GM18511 (cell line): ENCODE data around the gene FAM13A.
A peak's percentile ranks its signal among the peaks of the same experiment; 100 is the strongest.
"Not testable (repeated sequence)": the region's sequence is repeated elsewhere in the genome, so short reads cannot be mapped to it uniquely, and the experiment has no call there.

Experiments
- ATAC-seq: cut with Tn5 transposase; IDR thresholded peaks from one replicate; pipeline ENCODE4 v1.9.1; 2021; ENCODE audit warnings: mild to moderate bottlenecking, moderate library complexity; ENCODE audit not compliant: unreplicated experiment

The FAM13A gene

DNA sequence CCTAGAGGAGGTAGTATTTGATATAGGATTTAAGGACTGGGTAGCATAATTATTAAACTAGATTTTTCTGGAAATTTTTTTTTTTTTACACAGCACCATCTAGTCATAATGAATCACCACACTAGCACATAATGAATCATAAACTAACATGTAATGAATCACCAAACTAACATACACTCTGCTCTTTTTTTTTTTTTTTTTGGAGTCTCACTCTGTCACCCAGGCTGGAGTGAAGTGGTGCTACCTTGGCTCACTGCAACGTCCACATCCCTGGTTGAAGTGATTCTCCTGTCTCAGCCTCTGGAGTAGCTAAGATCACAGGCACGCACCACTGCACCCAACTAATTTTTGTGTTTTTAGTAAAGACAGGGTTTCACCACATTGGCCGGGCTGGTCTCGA lies 92.5 kb downstream of the FAM13A start:
- ATAC-seq: peak; percentile 79

DNA sequence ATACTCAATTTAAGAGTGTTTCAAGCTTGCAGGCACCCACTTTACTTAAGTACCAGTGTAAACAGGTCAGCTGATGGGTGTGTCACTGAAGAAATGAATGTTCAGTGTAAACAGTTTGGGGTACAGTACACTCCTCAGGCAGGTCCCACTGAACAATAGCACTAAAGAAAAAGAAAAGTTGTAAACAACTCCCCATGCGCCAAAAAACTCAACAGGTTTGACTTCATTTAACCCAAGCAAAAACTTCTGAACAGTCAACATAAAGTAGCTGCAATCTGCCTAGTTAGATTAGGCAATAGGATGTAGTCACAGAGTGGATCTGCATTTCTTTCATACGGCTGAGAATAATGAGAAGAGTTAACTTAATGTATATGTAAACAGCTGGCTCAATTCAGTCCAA lies 93.2 kb downstream of the FAM13A start:
- peak; percentile 36 for ATAC-seq

DNA sequence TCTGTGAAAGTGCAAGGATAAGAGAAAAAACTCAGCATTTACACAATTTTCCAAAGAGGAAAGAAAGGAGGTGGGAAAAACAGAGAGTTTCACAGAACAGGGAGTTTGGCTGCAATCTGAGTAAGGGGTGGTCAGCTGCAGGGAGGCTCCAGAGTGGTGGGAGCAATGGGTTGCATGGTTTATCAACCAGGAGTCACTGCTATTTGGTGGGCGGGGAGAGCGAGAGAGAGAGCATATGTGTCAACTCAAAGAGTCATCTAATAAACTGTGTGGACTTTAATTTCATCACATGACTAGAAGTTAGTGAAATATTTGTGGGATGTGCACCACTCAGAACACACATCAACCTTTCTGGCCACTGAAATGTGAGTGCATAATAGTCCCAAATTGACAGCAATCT lies 94.6 kb downstream of the FAM13A start:
- no peak for ATAC-seq

DNA sequence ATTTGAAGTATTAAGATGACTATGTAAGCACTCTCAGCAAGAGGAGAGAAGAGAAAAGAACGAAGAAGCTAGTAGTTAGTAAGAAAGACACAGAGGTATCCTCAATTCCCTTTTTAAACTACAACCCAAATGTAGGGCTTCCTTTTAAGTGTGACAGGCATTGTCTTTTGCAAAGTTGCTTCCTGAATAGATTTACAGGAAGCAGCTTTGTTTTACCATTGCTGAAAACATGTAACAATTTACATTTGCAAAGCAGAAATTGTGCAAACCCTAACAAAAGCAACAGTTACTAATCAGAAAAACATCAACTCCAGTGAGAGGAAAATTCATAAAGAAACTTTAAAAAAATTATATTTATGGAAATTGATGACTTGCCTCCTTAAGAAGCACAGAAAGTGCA lies 96.4 kb downstream of the FAM13A start:
- no peak for ATAC-seq

DNA sequence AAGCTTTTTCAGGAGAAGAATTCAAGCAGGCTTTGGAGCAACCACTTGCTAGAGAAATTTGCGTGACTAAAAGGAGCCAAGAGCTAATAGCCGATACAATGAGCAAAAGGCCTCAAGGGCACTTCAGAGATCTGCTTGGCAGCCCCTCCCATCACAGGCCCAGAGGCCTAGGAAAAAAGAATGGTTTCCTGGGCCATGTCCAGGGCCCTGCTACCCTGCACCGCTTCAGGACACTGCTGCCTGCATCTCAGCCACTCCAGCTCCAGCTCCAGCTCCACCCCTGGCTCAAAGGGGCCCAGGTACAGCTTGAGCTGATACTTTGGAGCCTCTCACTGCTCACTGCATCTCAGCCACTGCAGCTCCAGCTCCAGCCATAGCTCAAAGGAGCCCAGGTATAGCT lies 98.9 kb downstream of the FAM13A start:
- no peak for ATAC-seq

DNA sequence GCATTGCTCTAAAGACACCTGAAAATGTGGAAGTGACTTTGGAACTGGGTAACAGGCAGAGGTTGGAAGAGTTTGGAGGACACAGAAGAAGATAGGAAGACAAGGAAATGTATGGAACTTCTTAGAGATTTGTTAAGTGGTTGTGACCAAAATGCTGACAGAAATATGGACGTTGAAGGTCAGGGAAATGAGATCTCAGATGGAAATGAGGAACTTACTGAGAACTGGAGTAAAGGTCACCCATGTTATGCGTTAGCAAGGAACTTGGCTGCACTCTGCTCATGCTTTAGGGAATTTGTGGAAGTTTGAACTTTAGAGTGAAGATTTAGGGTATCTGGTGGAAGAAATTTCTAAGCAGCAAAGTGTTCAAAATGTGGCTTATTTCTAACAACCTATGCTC lies 99.4 kb downstream of the FAM13A start:
- no peak for ATAC-seq

DNA sequence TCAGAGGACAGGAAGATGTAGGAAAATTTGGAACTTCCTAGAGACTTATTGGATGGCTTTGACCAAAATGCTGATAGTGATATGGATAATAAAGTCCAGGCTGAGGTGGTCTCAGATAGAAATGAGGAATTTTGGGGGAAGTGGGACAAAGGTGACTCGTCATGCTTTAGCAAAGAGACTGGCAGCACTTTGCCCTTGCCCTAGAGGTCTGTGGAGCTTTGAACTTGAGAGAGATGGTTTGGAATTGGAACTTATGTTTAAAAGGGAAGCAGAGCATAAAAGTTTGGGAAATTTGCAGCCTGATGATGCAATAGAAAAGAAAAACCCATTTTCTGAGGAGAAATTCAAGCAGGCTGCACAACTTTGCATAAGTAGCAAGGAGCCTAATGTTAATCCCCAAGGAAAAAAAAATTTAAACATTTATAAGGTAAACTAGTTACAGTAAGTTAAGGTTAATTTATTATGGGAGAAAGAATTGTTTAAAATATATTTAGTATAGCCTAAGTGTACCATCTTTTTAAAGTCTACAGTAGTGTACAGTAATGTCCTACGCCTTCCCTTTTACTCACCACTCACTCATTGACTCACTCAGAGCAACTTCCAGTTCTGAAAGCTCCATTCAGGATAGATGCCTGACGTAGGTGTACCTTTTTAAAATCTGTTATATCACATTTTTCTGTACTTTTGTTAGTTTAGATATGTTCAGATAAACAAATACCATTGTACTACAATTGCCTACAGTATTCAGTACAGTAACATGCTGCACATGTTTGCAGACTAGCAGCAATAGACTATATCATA lies 101.2 kb downstream of the FAM13A start:
- ATAC-seq: no peak

DNA sequence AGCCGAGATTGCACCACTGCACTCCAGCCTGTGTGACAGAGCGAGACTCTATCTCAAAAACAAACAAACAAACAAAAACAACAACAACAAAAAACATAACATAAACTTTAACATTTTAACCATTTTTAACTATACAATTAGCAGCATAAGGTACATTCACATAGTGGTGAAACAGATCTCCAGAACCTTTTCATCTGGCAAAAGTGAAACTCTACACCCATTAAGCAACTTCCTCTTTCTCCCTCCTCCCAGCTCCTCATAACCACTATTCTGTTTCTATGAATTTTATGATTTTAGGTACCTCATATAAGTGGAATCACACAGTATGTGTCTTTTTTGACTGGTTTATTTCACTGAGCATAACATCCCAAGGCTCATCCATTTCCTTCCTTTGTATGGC lies 103.6 kb downstream of the FAM13A start:
- ATAC-seq: peak; percentile 86

DNA sequence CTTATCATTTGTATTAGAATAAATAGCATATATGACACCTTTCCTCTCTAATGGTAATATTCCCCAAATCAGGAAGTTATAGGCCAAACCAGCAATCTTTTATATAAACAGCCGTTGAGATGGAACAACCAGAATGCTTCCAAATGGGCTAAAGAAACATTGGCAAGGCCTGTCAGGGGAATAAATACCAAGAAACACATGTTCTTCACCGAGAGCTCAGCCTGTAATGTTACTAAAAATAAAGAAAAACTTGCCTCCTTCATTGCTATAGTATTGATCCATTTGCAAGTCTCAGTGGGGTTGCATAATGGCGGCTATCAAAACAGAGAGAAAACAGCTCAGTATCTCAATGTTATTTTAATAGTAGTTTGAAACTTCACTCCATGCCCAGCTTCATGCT lies 104.9 kb downstream of the FAM13A start:
- no peak for ATAC-seq

DNA sequence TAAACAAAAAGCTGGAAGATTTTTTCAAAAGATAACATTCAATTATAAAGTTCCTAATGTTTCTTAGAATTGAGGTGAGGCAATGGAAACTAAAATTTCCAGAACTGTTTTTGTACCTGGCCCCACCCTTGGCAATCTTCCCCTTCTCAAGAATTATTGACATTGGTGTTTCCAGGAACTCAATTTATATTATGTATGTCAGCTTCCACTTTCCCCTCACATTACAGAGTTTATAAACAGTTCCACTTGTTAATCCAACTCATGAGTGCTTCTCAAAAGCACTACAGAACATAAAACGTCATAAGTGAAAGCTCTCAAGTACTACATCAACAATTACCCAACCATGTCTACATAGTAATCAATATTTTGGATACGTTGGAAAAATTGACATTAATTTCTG lies 107.4 kb downstream of the FAM13A start:
- no peak for ATAC-seq

DNA sequence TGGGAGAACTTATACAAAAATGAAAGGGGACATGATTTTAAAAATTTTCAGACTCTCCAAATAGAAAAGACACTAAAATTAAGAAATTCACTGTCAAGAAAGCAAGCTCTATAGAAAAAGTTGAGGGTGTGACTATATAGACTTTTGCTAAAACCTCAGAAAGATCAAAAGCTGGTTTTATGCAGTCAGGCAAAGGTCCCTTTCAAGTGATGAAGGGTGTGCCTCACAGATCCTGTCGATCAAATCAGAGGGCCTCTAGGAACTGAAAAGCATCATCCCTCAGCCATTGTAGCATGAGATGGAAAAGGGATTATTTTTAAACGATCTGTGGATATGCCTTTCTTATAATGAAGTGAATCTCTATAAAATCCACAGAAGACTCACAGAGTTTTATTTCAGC lies 116.5 kb downstream of the FAM13A start:
- ATAC-seq: no peak

DNA sequence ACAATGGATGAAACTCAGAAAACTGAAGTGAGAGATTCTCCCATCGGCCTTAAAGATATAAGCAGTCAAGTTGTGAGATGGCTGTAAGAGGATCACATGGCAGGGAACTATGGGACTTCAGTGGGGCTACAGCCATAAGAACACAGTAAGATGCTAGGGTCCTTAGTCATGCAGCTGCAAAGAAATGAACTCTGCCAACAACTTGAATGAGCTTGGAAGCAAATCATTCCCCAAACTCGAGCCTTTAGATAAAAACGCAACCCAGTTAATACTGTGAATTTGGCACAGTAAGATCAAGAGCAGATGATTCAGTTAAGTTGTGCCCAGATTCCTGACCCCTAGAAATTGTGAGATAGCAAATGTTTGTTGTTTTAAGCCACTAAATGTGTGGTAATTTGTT lies 117.3 kb downstream of the FAM13A start:
- no peak for ATAC-seq

DNA sequence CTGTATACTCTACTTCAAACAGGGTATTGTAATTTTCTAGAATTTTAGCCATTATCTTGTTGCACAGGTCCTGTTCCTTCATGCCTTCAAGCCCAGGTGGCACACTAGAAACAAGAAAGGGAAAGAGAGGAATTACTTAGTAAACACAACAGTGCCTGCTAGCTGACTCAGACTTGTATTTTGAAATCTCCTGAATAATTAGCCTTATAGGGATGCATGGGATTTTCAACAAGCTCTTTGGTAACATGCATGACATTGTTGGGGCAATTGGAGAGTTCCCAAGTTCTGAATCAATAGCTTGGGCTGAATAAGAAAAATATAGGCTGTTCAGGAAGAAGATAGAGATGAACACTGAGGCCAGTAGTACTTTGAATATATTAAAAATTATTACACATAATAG lies 118.8 kb downstream of the FAM13A start:
- no peak for ATAC-seq

DNA sequence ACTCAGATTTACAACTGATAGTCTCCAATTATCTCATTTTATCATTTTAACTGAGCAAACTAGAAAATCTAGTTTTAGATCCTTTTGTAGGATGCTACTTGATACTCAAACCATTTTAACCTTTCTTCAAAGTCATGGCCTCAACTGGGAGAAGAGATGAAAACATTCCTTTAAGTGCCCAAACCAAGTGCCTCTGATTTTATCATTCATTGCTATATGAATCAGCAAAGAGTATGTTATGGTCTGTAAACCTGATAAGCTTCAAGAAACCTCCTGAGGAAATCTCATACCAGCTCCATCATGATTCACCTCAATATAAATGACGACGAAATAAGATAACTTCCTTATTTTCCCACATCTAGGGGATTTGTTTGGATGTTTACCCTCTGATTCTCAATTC lies 119.9 kb downstream of the FAM13A start:
- no peak for ATAC-seq

DNA sequence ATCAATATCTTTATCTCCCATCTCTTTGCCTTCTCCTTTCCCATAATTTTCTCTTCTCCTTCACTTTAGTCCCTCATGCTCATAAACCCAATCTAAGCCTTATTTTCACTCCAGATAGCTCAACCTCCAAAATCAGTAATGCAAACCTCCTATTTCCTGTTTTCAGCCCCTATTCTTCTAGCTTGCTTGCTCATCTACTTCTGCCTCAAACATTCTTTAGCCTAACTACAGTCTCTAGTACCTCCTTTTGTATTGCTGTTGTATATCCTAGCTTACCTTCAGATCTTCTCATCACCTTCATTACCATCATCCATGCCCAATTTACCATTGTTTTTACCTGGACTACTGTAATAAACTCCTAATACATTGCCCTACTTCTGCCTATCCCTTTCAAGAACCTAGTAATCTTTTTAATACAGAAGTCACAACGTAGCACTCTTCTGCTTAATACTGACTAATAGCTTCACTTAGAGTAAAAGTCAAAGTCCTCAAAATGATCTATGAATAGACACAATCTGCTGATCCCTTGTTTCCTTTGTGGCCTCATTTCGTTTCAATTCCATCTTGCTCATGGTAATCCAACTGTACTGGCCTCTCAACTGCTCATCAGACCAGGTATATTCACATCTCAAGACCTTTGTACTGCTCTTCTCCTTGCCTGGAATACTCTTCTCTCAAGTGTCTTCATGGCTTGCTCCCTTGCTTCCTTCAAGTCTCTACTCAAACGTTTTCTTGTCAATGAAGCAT lies 123.4 kb downstream of the FAM13A start:
- no peak for ATAC-seq

DNA sequence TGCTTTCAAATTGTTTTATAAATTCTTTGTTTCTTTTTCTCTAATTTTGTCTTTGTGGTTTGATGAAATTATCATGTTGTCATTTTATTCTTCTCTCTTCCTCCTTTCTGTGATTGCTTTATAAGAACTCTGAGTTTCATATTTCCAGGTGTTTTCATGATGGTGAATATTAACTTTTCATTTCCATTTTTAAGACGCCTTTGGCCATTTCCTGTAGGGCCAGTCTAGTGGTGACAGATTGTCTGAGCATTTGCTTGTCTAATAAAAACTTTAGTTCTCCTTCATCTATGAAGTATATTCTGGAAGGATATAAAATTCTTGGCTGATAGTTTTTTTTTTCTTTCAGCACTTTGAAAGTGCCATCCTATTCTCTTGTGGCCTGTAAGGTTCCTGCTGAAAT lies 128.1 kb downstream of the FAM13A start:
- ATAC-seq: no peak

DNA sequence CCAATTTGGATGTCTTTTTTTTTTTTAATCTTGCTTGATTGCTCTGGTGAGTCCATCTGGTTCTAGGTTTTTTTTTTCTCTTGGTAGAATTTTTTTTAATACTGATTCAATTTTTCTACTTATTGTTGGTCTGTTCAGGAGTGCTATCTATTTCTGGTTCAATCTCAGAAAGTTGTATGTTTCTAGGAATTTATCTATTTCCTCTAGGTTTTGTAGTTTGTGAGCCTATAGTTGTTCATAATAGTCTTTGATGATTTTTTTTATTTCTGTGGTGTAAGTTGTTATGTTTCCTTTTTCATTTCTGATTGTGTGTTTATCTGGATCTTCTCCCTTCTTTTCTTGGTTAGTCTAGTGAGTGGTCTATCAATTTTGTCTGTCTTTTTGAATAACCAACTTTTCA lies 129.6 kb downstream of the FAM13A start:
- ATAC-seq: no peak

DNA sequence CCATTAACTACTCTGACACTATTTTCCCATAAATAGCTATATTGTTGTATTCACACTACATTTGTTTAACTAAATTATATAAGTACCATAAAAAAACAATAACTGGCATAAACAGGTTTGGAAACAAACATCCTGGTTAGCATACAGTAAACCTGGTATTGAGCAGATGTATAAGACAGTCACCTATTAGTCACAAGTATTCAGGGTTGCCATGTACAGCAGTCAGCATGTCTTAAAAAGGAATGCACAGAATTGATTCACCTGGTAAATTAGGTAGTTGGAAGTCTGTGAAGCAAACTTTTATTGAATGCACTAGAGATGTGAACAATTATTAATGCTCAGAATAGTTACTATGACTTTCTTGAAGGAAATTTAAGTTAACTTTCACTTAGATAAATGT lies 137.9 kb downstream of the FAM13A start:
- no peak for ATAC-seq

DNA sequence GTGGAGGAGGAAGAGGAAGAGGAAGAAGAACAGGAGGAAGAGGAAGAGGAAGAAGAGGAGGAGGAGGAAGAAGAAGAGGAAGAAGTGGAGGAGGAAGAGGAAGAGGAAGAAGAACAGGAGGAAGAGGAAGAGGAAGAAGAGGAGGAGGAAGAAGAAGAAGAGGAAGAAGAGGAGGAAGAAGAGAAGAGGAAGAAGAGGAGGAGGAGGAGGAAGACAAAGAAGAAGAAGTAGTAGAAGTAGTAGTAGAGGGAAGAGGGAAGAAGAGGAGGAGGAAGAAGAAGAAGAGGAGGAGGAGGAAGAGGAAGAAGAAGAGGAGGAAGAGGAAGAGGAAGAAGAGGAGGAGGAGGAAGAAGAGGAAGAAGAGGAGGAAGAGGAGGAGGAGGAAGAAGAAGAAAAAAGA lies 143.8 kb downstream of the FAM13A start:
- ATAC-seq: not testable (repeated sequence)

DNA sequence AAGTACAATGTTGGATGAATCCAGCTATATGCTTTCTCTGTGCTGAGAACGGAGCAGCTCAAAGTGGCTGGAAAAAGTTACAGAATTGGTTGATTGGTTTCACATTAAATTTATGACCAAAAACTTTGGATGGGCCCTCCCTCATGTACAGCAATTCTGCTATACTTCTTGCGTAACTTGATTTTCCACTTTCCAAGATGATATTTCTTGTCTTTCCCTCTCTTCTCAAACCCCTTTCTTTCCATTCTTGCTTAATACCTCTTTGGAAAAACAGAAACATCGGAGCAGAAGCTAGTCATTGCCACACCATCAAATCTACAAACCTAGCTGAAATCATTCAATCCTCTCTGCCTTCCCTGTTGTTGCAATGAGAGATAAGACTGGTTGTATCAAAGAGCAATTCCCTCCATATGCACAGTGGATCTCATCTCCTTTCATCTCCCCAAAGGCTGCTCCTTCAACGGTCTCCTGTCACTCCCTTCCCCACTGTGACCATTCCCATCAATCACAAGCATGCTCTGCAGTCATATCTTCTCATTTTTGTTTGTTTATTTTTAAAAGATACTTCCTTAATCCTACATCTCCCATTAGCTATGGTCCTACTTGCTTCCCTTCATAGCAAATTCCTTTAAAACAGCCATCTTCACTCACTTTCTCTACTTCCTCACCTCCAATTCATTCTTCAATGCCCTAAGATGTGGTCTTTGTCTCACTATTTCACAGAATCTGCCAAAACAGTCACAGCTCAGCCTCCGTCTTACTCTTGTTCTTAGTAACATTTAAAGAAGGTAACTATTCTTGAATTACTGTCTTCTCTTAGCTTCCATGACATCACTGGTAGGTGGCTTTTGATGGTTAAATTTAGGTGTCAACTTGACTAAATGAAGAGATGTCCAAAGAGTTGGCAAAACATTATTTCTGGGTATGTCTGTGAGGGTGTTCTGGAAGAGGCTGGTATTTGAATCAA lies 145.5 kb downstream of the FAM13A start:
- no peak for ATAC-seq

DNA sequence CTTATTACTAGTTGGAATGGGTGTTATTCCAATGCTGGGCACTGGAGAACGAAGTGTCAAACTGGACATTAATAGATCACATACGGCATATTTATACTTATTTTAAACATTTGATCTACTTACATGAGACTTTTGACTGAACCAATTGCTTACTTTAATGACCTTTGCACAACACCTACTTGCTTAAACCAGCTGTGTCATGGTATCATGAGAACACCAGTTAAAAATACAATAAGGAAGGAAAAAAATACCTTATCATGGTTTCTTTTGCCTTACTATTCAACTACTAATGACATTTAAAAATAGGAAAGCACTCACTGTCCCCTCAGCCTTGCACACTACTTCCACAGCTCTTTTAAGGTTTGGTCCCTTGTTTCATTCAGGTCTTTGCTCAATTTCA lies 146.9 kb downstream of the FAM13A start:
- ATAC-seq: no peak
